WTC11 (cell line): ENCODE measurements around the gene PAK6. TPM values are rescaled to one million over a fixed set of nuclear protein-coding genes. Genes with fewer than 3 reads are reported as not detected.

ENCODE experiments used
- CBFB ChIP-seq: sonication (generic); formaldehyde crosslinking; IDR thresholded peaks from 2 replicates; pipeline ENCODE4 v1.8.1; 2022; ENCODE audit warnings: mild to moderate bottlenecking, low read depth, missing genetic modification reagents
- ESRRA ChIP-seq: sonication (generic); formaldehyde crosslinking; IDR thresholded peaks from 2 replicates; pipeline ENCODE4 v1.8.1; 2022; ENCODE audit warnings: mild to moderate bottlenecking, missing genetic modification reagents, borderline replicate concordance
- JUN ChIP-seq: sonication (generic); formaldehyde crosslinking; IDR thresholded peaks from 2 replicates; pipeline ENCODE4 v1.8.0; 2023; ENCODE audit warnings: mild to moderate bottlenecking, missing genetic modification reagents
- MYBL2 ChIP-seq: sonication (generic); formaldehyde crosslinking; IDR thresholded peaks from 2 replicates; pipeline ENCODE4 v1.8.1; 2023; ENCODE audit warnings: mild to moderate bottlenecking, moderate library complexity, missing genetic modification reagents
- TP53 ChIP-seq: sonication (generic); formaldehyde crosslinking; IDR thresholded peaks from 2 replicates; pipeline ENCODE4 v1.8.1; 2023; ENCODE audit warnings: mild to moderate bottlenecking, missing genetic modification reagents
- ZNF219 ChIP-seq: sonication (generic); formaldehyde crosslinking; IDR thresholded peaks from 2 replicates; pipeline ENCODE4 v1.8.0; 2023; ENCODE audit warnings: missing genetic modification reagents, mild to moderate bottlenecking, borderline replicate concordance
- ZNF263 ChIP-seq: sonication (generic); formaldehyde crosslinking; IDR thresholded peaks from 2 replicates; pipeline ENCODE4 v1.8.1; 2022; ENCODE audit warnings: low read depth, mild to moderate bottlenecking, moderate library complexity, missing genetic modification reagents
- ZNF317 ChIP-seq: sonication (generic); formaldehyde crosslinking; IDR thresholded peaks from 2 replicates; pipeline ENCODE4 v1.8.1; 2023; ENCODE audit warnings: low read depth, mild to moderate bottlenecking, moderate library complexity, missing genetic modification reagents, borderline replicate concordance
- ZNF416 ChIP-seq: fragments of 250-450 bp; sonication (Bioruptor Pico); IDR thresholded peaks from 2 replicates; pipeline ENCODE4 v1.9.0; 2021; ENCODE audit warnings: mild to moderate bottlenecking, inconsistent platforms
- total RNA-seq: library from RNA; stranded (reverse); gene quantifications from 3 replicates; pipeline ENCODE4 v1.2.3, GENCODE V29; 2021
- TF ChIP-seq, protein P1 (sequence below): fragments of 250-450 bp; sonication (Bioruptor Pico); IDR thresholded peaks from 2 replicates; pipeline ENCODE4 v1.9.0; 2021; ENCODE audit warnings: mild to moderate bottlenecking, borderline replicate concordance
- TF ChIP-seq, protein P2 (sequence below): sonication (generic); formaldehyde crosslinking; IDR thresholded peaks from 2 replicates; pipeline ENCODE4 v1.8.0; 2022; ENCODE audit warnings: missing genetic modification reagents
- TF ChIP-seq, protein P3 (sequence below): sonication (generic); formaldehyde crosslinking; IDR thresholded peaks from 2 replicates; pipeline ENCODE4 v1.8.1; 2022; ENCODE audit warnings: mild to moderate bottlenecking, moderate library complexity, missing genetic modification reagents
- TF ChIP-seq, protein P4 (sequence below): sonication (generic); formaldehyde crosslinking; IDR thresholded peaks from 2 replicates; pipeline ENCODE4 v1.8.0; 2022; ENCODE audit warnings: mild to moderate bottlenecking, missing genetic modification reagents
- TF ChIP-seq, protein P5 (sequence below): sonication (generic); formaldehyde crosslinking; IDR thresholded peaks from 2 replicates; pipeline ENCODE4 v1.8.1; 2023; ENCODE audit warnings: mild to moderate bottlenecking, missing genetic modification reagents
- TF ChIP-seq, protein P6 (sequence below): fragments of 250-450 bp; sonication (Bioruptor Pico); IDR thresholded peaks from 2 replicates; pipeline ENCODE4 v1.9.0; 2021; ENCODE audit warnings: mild to moderate bottlenecking
- TF ChIP-seq, protein P7 (sequence below): sonication (generic); formaldehyde crosslinking; IDR thresholded peaks from 2 replicates; pipeline ENCODE4 v1.8.1; 2022; ENCODE audit warnings: low read depth, missing genetic modification reagents, borderline replicate concordance
- TF ChIP-seq, protein P8 (sequence below): sonication (generic); formaldehyde crosslinking; IDR thresholded peaks from 2 replicates; pipeline ENCODE4 v1.8.0; 2022; ENCODE audit warnings: mild to moderate bottlenecking, missing genetic modification reagents
- TF ChIP-seq, protein P9 (sequence below): sonication (generic); formaldehyde crosslinking; IDR thresholded peaks from 2 replicates; pipeline ENCODE4 v1.8.0; 2023; ENCODE audit warnings: mild to moderate bottlenecking, missing genetic modification reagents

The PAK6 gene
- total RNA-seq, 1 experiment from 2014 or later, result 11.7 TPM

DNA sequence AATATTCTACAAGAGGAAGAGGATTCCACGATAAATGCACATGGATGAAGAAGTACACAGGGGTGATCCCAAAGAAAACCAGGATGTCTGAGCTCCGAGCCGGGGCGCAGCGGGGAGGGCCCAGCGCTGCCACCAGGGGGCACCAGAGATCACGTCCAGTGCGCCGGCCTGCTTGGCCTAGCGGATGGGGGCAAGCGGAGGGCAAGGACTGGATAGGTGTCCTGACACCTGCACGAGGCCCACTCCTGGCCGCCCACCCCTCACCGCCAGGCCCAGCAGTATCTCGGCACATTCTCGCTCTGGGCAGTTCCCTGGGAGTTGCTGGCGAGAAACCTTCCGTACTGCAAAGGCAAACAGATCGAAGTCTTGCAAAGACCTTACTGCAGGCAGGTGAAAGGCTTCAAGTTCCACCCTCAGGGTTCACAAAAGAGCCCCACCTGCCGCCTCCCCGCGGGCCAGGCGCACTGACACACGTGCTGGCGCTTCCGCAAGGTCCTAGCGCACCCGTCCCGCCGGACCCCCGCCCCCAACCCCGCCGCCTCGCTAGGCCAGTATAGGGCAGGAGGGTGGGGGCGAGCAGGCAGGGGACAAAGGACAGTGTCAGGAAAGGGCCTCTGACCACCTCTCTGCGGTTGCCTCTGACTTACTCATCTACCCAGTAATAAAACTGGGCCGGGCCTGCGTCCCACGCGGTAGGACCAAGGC, 40.7 kb downstream of the PAK6 start (continued):
- TF ChIP-seq, protein P1, sequence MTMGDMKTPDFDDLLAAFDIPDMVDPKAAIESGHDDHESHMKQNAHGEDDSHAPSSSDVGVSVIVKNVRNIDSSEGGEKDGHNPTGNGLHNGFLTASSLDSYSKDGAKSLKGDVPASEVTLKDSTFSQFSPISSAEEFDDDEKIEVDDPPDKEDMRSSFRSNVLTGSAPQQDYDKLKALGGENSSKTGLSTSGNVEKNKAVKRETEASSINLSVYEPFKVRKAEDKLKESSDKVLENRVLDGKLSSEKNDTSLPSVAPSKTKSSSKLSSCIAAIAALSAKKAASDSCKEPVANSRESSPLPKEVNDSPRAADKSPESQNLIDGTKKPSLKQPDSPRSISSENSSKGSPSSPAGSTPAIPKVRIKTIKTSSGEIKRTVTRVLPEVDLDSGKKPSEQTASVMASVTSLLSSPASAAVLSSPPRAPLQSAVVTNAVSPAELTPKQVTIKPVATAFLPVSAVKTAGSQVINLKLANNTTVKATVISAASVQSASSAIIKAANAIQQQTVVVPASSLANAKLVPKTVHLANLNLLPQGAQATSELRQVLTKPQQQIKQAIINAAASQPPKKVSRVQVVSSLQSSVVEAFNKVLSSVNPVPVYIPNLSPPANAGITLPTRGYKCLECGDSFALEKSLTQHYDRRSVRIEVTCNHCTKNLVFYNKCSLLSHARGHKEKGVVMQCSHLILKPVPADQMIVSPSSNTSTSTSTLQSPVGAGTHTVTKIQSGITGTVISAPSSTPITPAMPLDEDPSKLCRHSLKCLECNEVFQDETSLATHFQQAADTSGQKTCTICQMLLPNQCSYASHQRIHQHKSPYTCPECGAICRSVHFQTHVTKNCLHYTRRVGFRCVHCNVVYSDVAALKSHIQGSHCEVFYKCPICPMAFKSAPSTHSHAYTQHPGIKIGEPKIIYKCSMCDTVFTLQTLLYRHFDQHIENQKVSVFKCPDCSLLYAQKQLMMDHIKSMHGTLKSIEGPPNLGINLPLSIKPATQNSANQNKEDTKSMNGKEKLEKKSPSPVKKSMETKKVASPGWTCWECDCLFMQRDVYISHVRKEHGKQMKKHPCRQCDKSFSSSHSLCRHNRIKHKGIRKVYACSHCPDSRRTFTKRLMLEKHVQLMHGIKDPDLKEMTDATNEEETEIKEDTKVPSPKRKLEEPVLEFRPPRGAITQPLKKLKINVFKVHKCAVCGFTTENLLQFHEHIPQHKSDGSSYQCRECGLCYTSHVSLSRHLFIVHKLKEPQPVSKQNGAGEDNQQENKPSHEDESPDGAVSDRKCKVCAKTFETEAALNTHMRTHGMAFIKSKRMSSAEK (CRISPR knock-in tag), result no peak
- TF ChIP-seq, protein P2, sequence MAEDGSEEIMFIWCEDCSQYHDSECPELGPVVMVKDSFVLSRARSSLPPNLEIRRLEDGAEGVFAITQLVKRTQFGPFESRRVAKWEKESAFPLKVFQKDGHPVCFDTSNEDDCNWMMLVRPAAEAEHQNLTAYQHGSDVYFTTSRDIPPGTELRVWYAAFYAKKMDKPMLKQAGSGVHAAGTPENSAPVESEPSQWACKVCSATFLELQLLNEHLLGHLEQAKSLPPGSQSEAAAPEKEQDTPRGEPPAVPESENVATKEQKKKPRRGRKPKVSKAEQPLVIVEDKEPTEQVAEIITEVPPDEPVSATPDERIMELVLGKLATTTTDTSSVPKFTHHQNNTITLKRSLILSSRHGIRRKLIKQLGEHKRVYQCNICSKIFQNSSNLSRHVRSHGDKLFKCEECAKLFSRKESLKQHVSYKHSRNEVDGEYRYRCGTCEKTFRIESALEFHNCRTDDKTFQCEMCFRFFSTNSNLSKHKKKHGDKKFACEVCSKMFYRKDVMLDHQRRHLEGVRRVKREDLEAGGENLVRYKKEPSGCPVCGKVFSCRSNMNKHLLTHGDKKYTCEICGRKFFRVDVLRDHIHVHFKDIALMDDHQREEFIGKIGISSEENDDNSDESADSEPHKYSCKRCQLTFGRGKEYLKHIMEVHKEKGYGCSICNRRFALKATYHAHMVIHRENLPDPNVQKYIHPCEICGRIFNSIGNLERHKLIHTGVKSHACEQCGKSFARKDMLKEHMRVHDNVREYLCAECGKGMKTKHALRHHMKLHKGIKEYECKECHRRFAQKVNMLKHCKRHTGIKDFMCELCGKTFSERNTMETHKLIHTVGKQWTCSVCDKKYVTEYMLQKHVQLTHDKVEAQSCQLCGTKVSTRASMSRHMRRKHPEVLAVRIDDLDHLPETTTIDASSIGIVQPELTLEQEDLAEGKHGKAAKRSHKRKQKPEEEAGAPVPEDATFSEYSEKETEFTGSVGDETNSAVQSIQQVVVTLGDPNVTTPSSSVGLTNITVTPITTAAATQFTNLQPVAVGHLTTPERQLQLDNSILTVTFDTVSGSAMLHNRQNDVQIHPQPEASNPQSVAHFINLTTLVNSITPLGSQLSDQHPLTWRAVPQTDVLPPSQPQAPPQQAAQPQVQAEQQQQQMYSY (CRISPR knock-in tag), result peak; percentile 46
- peak; percentile 79; the same call in 1 of the 2 replicates for TF ChIP-seq ESRRA
- TF ChIP-seq, protein P3, sequence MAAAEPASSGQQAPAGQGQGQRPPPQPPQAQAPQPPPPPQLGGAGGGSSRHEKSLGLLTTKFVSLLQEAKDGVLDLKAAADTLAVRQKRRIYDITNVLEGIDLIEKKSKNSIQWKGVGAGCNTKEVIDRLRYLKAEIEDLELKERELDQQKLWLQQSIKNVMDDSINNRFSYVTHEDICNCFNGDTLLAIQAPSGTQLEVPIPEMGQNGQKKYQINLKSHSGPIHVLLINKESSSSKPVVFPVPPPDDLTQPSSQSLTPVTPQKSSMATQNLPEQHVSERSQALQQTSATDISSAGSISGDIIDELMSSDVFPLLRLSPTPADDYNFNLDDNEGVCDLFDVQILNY (CRISPR knock-in tag), result peak; percentile 71; the same call in 1 of the 2 replicates
- TF ChIP-seq, protein P4, sequence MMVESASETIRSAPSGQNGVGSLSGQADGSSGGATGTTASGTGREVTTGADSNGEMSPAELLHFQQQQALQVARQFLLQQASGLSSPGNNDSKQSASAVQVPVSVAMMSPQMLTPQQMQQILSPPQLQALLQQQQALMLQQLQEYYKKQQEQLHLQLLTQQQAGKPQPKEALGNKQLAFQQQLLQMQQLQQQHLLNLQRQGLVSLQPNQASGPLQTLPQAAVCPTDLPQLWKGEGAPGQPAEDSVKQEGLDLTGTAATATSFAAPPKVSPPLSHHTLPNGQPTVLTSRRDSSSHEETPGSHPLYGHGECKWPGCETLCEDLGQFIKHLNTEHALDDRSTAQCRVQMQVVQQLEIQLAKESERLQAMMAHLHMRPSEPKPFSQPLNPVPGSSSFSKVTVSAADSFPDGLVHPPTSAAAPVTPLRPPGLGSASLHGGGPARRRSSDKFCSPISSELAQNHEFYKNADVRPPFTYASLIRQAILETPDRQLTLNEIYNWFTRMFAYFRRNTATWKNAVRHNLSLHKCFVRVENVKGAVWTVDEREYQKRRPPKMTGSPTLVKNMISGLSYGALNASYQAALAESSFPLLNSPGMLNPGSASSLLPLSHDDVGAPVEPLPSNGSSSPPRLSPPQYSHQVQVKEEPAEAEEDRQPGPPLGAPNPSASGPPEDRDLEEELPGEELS (CRISPR knock-in tag), result peak; percentile 76; the same call in 1 of the 2 replicates
- 0 out of 2 replicates have a peak, but pooled peaks have one; percentile 72 for TF ChIP-seq CBFB (CRISPR knock-in tag)
- TF ChIP-seq, protein P5, sequence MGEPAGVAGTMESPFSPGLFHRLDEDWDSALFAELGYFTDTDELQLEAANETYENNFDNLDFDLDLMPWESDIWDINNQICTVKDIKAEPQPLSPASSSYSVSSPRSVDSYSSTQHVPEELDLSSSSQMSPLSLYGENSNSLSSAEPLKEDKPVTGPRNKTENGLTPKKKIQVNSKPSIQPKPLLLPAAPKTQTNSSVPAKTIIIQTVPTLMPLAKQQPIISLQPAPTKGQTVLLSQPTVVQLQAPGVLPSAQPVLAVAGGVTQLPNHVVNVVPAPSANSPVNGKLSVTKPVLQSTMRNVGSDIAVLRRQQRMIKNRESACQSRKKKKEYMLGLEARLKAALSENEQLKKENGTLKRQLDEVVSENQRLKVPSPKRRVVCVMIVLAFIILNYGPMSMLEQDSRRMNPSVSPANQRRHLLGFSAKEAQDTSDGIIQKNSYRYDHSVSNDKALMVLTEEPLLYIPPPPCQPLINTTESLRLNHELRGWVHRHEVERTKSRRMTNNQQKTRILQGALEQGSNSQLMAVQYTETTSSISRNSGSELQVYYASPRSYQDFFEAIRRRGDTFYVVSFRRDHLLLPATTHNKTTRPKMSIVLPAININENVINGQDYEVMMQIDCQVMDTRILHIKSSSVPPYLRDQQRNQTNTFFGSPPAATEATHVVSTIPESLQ (CRISPR knock-in tag), result 0 out of 2 replicates have a peak, but pooled peaks have one; percentile 38
- 0 out of 2 replicates have a peak, but pooled peaks have one; percentile 0 for TF ChIP-seq ZNF263 (CRISPR knock-in tag)
- TF ChIP-seq ZNF416 (CRISPR knock-in tag), result no peak
- no peak for TF ChIP-seq ZNF219 (CRISPR knock-in tag)
- 0 out of 2 replicates have a peak, but pooled peaks have one; percentile 53 for TF ChIP-seq JUN
- TF ChIP-seq ZNF317 (CRISPR knock-in tag), result peak; percentile 37; the same call in 1 of the 2 replicates
- peak; percentile 89 for TF ChIP-seq TP53 (CRISPR knock-in tag)
- TF ChIP-seq, protein P6, sequence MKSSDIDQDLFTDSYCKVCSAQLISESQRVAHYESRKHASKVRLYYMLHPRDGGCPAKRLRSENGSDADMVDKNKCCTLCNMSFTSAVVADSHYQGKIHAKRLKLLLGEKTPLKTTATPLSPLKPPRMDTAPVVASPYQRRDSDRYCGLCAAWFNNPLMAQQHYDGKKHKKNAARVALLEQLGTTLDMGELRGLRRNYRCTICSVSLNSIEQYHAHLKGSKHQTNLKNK (CRISPR knock-in tag), result no peak
- peak; percentile 80 for TF ChIP-seq MYBL2 (CRISPR knock-in tag)
- TF ChIP-seq, protein P7, sequence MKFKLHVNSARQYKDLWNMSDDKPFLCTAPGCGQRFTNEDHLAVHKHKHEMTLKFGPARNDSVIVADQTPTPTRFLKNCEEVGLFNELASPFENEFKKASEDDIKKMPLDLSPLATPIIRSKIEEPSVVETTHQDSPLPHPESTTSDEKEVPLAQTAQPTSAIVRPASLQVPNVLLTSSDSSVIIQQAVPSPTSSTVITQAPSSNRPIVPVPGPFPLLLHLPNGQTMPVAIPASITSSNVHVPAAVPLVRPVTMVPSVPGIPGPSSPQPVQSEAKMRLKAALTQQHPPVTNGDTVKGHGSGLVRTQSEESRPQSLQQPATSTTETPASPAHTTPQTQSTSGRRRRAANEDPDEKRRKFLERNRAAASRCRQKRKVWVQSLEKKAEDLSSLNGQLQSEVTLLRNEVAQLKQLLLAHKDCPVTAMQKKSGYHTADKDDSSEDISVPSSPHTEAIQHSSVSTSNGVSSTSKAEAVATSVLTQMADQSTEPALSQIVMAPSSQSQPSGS, result no peak
- TF ChIP-seq, protein P8, sequence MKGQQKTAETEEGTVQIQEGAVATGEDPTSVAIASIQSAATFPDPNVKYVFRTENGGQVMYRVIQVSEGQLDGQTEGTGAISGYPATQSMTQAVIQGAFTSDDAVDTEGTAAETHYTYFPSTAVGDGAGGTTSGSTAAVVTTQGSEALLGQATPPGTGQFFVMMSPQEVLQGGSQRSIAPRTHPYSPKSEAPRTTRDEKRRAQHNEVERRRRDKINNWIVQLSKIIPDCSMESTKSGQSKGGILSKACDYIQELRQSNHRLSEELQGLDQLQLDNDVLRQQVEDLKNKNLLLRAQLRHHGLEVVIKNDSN (CRISPR knock-in tag), result peak; percentile 83
- TF ChIP-seq, protein P9, sequence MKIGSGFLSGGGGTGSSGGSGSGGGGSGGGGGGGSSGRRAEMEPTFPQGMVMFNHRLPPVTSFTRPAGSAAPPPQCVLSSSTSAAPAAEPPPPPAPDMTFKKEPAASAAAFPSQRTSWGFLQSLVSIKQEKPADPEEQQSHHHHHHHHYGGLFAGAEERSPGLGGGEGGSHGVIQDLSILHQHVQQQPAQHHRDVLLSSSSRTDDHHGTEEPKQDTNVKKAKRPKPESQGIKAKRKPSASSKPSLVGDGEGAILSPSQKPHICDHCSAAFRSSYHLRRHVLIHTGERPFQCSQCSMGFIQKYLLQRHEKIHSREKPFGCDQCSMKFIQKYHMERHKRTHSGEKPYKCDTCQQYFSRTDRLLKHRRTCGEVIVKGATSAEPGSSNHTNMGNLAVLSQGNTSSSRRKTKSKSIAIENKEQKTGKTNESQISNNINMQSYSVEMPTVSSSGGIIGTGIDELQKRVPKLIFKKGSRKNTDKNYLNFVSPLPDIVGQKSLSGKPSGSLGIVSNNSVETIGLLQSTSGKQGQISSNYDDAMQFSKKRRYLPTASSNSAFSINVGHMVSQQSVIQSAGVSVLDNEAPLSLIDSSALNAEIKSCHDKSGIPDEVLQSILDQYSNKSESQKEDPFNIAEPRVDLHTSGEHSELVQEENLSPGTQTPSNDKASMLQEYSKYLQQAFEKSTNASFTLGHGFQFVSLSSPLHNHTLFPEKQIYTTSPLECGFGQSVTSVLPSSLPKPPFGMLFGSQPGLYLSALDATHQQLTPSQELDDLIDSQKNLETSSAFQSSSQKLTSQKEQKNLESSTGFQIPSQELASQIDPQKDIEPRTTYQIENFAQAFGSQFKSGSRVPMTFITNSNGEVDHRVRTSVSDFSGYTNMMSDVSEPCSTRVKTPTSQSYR (CRISPR knock-in tag), result peak; percentile 75; the same call in 1 of the 2 replicates
